Activated CD4-positive, alpha-beta T cell treated with anti-CD3 and anti-CD28 coated beads, Interleukin-2, amount 50 U/mL, for 16 hours (primary cell): ENCODE results near the gene BDH1.

Experiments
- DNase-seq: peaks from one replicate; pipeline ENCODE4 v3.0.0-alpha.2; 2020

Gene BDH1

DNA sequence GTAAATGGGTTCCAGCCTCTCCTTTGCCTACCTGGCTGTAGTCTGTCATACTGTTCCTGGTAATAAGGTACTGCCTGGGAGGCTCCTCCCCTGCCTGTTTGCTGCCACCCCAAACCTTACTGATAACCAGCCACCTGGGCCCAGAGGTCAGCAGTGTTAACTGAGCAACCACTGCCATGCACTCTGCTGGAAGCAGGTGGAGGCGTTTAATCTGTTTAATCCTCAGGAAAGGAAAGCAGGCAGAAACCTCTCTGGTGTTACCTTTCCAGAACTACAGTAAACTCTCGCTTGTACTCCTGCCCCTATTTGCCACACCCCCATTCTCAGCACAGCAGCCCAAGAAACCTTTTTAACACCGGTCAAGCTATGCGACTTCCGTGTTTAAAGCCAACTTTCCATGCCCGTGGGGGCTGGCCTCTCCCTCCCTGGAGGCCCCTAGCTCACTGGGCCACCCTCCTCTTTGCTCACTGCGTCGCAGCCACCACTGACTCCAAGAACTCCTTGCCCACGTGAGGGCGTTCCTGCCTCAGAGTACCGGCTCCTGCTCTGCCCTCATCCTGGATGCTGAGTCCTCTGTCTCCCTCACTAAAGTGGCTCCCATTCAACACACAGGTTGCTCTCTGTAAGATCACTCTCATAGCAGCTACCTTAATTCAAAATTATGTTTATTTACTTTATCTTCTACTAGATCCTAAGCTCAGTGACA, 8.3 kb downstream of the BDH1 start:
- DNase-seq: no peak

DNA sequence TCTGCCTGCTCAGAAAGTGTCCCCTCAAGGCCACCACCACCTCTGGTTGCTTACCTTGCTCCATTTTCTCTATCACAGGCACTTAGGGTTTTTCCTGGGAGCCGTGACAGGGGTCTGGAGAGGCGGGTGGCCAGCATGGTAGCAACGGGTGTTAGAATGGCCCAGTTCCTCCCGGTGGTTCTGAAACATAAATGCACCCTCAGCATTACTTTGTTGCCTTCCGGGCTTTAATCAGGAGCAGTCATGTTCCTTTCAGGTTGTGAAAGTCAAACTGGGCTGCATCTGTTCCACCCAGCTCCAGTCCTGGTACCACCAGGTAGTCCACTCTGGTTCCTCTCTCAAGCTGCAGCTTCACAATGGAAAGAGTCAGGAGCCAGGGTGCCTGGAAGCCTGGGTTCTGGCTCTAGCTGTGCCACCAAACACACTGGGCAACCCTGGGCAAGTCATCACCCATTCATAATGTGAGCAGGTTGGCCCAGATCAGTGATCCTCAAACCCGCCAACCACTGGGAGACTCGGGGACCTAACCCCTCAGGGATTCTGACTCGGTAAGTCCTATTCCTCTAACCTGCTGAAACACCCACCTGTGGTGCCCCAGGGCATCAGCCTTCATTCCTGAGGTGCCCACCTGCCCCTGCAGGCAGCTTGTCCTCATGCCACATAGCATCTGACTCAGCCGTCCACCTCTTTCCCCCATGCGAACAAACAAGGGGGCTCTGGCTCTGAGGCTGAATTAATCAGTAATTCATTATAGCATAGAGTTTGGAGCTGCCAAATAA, 9.3 kb downstream of the BDH1 start:
- no peak for DNase-seq

DNA sequence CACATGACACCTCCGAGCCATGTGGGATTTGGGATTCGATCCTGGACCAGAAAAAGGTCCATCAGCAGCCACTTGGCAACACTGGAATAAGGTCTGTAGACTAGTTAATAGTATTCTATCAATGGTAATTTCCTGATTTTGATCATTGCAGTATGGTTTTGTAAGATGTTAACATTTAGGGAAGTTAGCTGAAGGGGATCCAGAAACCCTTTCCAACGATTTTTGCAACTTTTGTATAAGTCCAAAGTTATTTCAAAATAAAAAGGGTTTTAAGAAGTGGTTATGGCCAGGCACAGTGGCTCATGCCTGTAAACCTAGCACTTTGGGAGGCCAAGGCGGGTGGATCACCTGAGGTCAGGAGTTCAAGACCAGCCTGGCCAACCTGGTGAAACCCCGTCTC, 10.2 kb downstream of the BDH1 start:
- no peak for DNase-seq

DNA sequence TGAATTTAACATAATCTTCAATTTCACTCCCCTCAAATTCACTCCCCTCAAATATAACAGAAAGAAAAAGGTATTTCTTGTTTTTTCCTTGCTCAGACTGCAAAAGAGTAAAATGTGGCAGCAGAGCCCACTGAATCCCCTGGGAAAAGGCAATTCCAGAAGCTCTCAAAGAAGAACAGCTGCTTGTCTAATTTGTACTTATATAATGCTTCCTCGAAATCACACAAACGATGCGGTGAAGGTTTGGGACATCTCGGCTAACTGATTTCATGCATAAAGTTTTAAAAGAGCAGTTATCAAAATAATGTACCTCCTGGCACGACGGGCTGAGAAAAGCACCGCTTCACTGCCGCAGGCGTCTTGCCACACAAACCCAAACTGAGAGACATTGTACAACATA, 10.7 kb downstream of the BDH1 start:
- DNase-seq: no peak

DNA sequence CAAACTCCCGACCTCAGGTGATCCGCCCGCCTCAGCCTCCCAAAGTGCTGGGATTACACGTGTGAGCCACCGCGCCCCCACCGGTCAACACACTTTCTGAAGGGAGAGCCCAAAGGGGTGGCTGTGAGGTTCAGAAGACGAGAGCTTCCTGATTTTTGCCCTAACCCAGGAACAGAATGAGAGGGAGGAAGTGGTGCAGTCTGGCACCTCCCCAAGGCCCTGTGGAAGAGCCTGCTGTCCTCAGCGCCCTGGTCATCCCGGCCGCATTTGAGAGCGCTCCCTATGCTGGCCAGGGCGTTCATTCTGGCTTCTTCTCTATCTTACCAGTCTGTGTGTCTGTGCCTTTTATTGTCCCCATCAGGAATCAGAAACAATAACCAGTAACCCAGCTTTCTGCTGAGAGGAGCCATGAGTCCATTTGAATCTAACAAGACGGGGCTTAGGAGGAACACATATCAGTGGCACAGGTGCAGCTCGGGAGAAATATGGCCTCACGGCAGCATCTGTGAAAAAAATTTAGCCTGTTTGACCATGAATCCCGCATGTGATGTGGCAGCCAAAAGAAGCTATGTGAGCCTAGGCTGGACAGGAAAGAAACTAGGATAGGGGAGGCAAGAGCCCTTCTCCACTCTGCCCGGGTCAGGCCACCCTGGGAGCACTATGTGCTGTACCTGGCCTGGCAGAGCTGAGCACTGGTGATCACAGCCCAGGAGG, 12.9 kb downstream of the BDH1 start:
- no peak for DNase-seq

DNA sequence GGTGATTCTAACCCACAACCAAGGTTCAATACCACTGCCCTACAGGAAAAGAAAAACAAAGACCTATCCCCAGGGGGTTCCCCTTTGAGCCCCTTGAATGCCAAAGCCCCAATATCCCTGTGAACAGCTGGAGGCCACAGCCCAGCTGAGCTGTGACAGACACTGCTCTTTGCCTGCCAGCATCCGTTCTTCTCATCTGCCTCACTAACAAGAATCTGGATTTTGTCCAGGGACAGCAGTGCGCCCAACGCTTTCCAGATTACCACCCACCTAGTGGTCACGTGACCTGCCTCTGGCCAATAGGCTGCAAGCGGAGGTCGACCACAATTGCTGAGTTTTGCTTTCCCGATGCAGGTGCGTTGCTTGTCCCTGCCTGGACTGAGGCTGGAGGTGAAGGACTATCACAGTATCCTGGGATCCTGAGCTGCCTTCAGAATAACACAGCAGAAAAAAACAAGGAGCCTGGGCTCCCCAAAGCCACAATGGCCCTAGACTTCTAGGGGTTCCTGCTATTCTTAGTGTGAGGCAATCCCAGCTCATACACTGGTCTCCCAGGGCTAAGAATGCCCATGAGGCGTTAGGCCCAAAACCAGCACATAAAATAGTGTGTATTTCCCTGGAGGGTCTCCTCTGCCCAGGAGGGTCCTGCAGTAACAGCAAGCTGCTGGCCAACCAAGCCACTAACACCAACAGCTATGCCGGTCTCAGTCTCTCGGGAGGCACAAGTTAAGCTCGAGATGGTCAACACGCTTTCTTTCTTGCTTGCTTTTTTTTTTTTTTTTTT, 13.8 kb downstream of the BDH1 start:
- DNase-seq: no peak

DNA sequence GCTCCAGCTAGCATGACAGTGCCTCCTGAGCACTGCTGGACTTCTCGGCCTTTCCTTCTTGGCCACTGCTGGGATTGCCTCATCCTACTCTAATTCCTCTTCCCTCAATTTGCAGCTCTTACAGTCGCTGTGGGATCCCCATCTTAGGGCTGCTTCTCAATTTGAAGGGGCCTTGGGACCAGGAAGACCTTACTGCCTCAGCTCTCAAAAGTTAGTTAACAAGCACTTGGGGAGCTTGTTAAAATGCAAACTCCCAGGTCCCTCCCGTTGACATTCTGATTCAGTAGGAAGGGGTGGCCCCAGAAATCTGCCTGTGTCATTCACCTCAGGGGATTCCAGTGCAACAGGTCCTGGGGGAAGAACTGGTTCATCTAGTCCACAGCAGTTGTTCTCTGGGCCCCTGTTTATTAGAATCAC, 14.8 kb downstream of the BDH1 start:
- DNase-seq: no peak

DNA sequence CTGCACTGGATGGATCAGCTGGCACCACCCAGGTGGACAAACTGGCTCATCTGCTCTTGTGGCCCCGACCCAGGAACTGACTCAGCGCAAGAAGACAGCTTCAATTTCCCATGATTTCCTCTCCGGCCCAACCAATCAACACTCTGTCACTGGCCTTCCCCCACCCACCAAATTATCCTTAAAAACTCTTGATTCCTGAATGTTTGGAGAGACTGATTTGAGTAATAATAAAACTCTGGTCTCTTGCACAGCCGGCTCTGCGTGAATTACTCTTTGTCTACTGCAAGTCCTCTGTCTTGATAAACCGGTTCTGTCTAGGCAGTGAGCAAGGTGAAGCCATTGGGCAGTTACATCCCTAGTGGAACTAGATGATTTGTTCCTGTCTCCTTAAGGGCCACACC, 16.1 kb downstream of the BDH1 start:
- no peak for DNase-seq

DNA sequence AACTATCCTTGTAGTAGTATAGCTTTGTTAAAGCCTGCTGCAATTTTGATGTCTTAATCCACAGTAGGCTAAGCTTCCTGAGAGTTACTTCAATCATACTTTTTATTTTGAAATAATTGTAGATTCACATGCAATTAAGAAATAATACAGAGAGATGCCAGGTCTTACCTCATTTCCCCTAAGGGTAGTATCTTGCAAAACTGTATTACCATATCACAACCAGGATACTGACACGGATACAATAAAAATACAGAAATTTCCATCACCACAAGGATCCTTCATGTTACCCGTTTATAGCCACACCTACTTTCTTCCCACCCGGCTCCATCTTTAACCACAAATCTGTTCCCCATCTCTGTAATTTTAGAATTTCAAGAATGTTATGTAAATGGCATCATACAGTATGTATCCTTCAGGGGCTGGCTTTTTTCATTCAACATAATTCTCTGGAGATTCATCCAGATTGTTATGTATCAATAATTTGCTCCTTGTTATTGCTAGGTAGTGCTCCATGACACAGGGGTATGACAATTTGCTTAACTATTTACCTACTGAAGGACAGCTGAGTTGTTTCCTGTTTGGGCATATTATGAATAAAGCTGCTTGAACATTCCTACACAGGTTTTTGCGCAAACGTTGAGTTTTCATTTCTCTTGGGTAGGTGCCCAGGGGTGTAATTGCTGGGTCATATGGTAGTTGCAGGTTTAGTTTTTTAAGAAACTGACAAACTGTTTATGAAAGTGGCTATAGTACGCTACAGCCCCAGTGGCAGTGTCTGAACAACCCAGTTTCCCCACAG, 21.6 kb downstream of the BDH1 start:
- DNase-seq: no peak

DNA sequence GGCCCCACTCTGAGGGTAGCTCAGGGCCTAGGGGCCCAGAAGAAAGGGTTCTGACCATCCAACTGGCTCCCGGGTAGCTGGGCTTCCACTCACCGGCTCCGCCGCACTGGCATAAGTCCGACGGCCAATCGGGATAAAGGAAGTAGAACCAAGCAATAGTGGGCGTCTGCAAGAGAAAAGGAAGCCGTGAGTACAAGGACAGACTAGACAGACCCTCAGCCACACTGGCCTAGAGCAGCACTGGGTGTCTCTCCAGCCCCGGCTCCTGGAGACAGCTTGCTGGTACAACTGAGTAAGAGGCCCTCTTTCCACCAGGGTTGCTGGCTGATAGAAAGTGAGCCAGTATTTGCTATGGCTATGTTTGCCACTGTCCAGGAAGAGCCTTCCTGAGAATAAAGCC, 22.4 kb downstream of the BDH1 start:
- DNase-seq: no peak

DNA sequence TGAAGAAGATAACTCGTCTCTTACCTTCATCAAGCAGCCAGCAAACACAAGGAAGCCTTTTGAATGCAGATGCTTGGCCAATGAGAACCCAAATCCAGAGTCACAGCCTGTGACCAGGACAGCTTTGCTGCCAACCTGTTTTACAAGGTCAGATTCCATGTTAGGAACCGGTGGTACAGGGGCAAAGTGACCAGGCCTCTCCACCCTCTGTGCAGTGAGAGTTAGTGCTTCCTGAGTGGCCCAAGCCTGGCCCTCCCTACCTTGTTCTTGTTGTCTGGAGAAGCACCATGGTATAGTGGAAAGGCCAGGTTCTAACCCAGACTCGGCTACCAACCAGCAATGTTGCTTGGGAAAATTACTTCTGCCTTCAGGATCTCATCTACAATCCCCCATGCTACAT, 23.4 kb downstream of the BDH1 start:
- DNase-seq: no peak

DNA sequence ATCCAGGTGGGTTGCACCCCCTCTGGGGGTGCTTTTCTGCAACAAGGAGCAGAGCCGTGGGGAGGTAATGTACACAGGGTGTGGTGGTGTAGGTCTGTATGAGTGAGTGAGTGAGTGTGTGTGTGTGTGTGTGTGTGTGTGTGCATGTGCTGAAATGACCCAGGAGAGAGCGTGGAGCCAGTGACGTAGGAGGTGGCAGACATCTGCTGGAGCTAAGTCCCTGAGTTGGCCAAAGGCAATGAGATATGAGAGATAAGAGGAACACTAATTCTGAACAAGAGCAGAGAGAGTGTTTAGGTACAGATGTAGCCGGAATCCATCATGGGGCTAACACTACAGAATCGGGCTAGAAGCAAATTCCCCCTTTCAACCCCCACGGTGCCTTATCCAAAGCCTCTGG, 27.6 kb downstream of the BDH1 start:
- no peak for DNase-seq

DNA sequence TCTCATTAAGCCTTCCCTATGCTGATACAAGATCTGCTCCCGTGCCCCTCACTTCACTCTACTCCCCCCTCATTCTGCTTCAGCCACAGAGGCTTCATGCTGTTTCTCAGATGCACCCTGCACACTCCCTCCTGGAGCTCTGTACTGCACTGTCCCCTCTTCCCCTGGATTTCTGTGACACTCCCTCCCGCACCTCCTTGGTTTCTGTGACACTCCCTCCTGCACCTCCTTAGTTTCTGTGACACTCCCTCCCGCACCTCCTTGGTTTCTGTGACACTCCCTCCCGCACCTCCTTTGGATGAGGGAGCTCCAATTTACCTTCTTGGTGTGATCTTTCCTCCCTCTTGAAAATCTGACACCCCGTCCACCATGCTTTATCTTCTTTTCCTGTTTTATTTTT, 28.2 kb downstream of the BDH1 start:
- DNase-seq: no peak

DNA sequence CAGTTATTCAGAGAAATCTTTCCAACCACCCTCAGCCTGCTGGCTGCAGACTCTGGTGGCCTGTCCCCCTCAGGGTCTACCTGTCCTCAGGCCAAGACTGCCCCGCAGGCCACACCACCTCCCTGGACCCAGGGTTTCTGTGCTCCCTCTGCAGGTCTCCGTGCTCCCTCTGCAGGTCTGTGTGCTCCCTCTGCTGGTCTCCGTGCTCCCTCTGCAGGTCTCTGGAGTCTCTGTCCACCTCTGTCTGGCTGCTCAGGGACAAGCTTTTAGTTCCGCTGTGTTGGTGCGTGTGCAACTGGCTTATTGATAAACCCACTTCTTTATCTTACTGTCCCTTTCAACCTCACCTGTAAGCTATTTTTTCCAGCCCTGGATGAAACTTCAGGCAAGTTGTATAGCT, 30.1 kb downstream of the BDH1 start:
- DNase-seq: no peak

DNA sequence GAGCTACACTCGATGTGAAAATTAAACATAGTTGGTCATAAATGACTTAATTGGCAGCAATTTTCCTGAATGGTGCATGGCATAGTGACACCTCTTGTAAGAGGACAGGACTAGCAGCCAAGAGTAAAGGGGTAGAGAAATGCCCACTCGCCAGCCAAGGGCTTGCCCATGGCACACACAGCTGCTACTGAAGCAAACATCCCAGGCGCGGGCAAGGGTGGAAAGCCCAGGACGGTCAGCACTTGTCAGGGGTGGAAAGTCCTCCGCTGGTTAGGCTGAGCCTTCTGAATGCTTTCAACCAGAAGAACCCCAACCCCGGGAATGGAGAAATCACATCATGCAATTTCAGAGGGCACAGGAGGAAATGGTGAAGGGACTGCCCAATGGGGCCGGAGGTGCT, 31.6 kb downstream of the BDH1 start:
- DNase-seq: no peak

DNA sequence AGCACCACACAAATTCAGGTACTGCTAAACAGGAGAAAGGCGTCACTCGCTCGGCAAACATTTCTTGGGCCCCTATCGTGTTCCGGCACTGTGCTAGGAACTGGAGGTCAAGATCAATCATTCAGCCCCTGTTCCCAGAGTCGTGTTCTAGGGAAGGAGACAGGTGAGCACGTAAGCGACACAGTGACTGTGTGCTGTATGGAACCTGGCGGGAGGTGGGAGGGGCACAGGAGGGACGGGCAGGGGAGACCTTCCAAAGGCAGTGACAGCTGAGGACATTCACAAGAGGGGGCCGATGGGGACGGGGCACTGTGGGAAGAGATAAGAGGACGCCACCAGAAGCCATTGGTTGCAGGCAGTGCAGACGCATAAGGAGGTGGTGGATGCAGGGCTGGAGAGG, 32.2 kb downstream of the BDH1 start:
- DNase-seq: no peak

DNA sequence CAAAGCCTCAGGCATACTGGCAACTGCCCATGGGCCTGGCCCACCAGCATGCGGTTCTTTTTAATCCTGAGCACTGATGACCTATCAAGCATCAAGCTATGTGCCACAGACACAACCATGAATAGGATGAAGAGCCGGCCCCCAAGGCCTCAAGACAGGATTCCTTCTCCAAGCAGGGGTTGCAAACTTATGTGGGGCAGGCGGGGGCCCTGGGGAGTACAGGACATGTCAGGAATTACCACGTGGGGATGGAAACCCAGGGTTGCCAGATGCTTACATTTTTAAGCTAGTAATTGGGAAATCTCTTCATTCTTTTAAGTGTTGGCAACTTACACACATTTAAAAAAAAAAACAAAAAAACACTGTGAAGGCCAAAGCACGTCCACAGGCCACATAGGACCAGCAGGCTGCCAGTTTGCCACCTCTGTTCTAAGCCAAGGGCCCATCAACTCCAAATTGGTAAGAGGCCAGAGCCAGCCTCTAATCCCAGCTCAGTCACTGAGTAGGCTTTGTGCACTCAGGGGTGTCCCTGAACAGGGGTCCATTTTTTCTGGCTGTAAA, 32.8 kb downstream of the BDH1 start:
- no peak for DNase-seq

DNA sequence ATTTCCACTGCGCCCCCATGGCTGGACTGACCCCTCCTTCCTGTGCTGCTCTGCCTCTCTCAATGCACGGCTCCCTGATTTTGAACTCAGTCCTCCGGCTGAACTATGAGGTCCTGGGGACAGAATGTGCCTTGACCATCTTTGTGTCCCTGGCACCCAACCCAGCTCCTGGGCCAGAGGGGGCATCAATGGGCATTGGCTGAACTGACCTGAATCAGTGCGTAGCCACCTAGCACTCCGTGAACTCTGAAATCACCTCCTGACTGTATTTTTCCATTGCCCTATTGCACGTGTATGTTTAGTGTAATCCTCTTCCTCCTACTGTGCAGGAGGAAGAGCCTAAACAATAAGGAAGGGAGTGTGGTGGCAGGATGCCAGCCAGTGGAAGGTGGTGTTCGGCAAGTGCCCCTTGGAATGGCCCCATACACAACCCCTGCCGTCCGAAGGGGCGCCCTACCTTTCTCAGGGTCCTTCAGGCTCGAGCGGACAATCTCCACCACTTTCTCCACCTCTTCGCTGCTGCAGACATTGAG, 33.5 kb downstream of the BDH1 start:
- DNase-seq: no peak

DNA sequence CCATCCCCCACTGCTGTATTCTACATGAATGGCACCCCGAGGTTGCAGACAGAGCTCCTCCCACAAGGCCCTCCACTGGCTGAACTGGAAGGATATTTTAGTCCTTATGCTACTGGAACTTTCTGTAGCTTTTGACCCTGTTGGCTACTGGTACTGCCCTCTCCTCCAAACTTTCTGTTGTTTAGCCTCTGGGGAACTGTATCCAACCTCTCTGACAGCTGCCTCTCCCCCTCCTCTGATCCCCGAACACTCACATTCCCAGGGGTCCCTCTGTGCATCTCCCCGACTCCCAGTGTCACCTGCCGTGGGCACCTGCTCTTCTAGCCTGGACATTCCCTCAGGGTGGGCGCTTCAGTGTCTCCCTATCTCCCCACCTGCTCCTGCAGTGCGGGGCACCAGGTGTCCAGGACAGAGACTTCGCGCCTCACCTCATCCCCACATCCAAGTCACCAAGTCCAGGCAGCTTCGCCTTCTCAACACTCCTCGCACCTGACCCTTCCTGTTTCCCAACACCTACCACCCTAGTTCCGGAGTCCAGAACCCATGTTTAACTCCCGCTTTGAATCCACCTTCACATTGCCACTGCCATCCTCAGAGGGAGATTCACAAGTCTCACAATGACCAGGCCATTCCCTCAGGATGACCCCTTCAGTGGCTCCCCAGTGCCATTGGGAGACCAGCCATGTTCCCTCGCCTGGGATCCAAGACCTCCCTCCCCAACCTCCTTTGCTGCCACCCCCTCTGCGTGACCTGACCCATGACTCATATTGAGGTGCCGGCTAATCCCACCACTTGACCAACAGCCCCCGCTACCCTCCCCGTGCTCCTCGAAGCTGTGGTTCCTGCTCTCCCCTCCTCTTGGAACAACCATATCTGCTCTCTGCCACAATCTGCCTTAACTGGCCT, 34.2 kb downstream of the BDH1 start:
- DNase-seq: no peak
